HG02885 (cell line): Measurements from ENCODE around the gene GPAM.
"Not testable (repeated sequence)": the region's sequence is repeated elsewhere in the genome, so short reads cannot be mapped to it uniquely, and the experiment has no call there.

Experiments
- ATAC-seq: cut with Tn5 transposase; IDR thresholded peaks from one replicate; pipeline ENCODE4 v1.9.1; 2021; ENCODE audit warnings: mild to moderate bottlenecking; ENCODE audit not compliant: unreplicated experiment, poor library complexity

Gene GPAM

GRCh38 chr10:112140110-112140970 lies 43.2 kb downstream of the GPAM start:
- peak; percentile 98 for ATAC-seq

- no peak for ATAC-seq
These were observed 44.4 kb downstream of the GPAM start for GRCh38 chr10:112139176-112139575.

- peak; percentile 58 for ATAC-seq
These were observed 46.2 kb downstream of the GPAM start for GRCh38 chr10:112137154-112137987.

- no peak for ATAC-seq
These were observed 46.9 kb downstream of the GPAM start for GRCh38 chr10:112136486-112137153.

- no peak for ATAC-seq
These were observed 48.0 kb downstream of the GPAM start for GRCh38 chr10:112135604-112136003.

- no peak for ATAC-seq
These were observed 51.1 kb downstream of the GPAM start for GRCh38 chr10:112132435-112132834.

GRCh38 chr10:112131996-112132395 lies 51.6 kb downstream of the GPAM start:
- ATAC-seq: no peak

GRCh38 chr10:112131346-112131745 lies 52.2 kb downstream of the GPAM start:
- ATAC-seq: no peak

- ATAC-seq: no peak
These were observed 56.7 kb downstream of the GPAM start for GRCh38 chr10:112126901-112127300.

GRCh38 chr10:112126172-112126571 lies 57.4 kb downstream of the GPAM start:
- no peak for ATAC-seq

GRCh38 chr10:112124866-112125265 lies 58.7 kb downstream of the GPAM start:
- no peak for ATAC-seq

GRCh38 chr10:112122827-112123226 lies 60.7 kb downstream of the GPAM start:
- no peak for ATAC-seq

- no peak for ATAC-seq
These were observed 63.1 kb downstream of the GPAM start for GRCh38 chr10:112120491-112120890.

- ATAC-seq: peak; percentile 89
These were observed 67.7 kb downstream of the GPAM start for GRCh38 chr10:112115781-112116385.

- not testable (repeated sequence) for ATAC-seq
These were observed 73.8 kb downstream of the GPAM start for GRCh38 chr10:112109779-112110178.
